Astrocyte (in vitro differentiated cells and primary cell): Measurements from ENCODE around the gene MPDU1. TPM values are rescaled to one million over a fixed set of nuclear protein-coding genes. Genes with fewer than 3 reads are reported as not detected.

Experiments
- DNase-seq: peaks from one replicate; pipeline ENCODE4 v3.0.0-alpha.2; 2010; ENCODE audit warnings: low read depth
- FAIRE-seq: peaks from 2 replicates; lab custom pipeline; 2011; peaks lifted over from hg19 to GRCh38; lab: Jason Lieb, UNC
- H2AFZ ChIP-seq: 2 replicates; pipeline ENCODE4 v1.6.0; 2012; ENCODE audit warnings: low read depth, low read length, inconsistent platforms
- H3K27ac ChIP-seq: 2 replicates; pipeline ENCODE4 v1.5.1; 2011; ENCODE audit warnings: low read depth, low read length, inconsistent platforms
- H3K27me3 ChIP-seq: 2 replicates; pipeline ENCODE4 v1.6.0; 2011; ENCODE audit warnings: low read length, inconsistent platforms; ENCODE audit not compliant: insufficient read depth
- H3K36me3 ChIP-seq: 2 replicates; pipeline ENCODE4 v1.5.1; 2011; ENCODE audit warnings: low read length, inconsistent platforms; ENCODE audit not compliant: insufficient read depth
- H3K4me1 ChIP-seq: 2 replicates; pipeline ENCODE4 v1.5.1; 2011; ENCODE audit warnings: low read length, inconsistent platforms; ENCODE audit not compliant: insufficient read depth
- H3K4me2 ChIP-seq: 2 replicates; pipeline ENCODE4 v1.6.0; 2012; ENCODE audit warnings: low read length, inconsistent platforms
- H3K4me3 ChIP-seq: 2 replicates; pipeline ENCODE4 v1.5.1; 2011; ENCODE audit warnings: low read depth, mild to moderate bottlenecking, low read length, inconsistent platforms; ENCODE audit not compliant: insufficient read depth
- H3K79me2 ChIP-seq: 2 replicates; pipeline ENCODE4 v1.6.0; 2012; ENCODE audit warnings: mild to moderate bottlenecking, low read length, inconsistent platforms; ENCODE audit not compliant: insufficient read depth
- H3K9ac ChIP-seq: 2 replicates; pipeline ENCODE4 v1.6.0; 2012; ENCODE audit warnings: mild to moderate bottlenecking, low read length, inconsistent platforms
- H3K9me3 ChIP-seq: 2 replicates; pipeline ENCODE4 v1.5.1; 2012; ENCODE audit warnings: low read depth, mild to moderate bottlenecking, low read length, inconsistent platforms; ENCODE audit not compliant: insufficient read depth
- H4K20me1 ChIP-seq: 2 replicates; pipeline ENCODE4 v1.6.0; 2012; ENCODE audit warnings: low read length, inconsistent platforms; ENCODE audit not compliant: insufficient read depth
- H3K27ac Mint-ChIP-seq: one replicate; pipeline ENCODE4 v1.8.0; 2021; ENCODE audit warnings: mild to moderate bottlenecking, mixed read lengths; ENCODE audit not compliant: unreplicated experiment
- H3K27me3 Mint-ChIP-seq: one replicate; pipeline ENCODE4 v1.8.0; 2021; ENCODE audit warnings: low read depth, mixed read lengths; ENCODE audit not compliant: unreplicated experiment
- H3K36me3 Mint-ChIP-seq: one replicate; pipeline ENCODE4 v1.8.0; 2021; ENCODE audit warnings: low read depth, mixed read lengths; ENCODE audit not compliant: unreplicated experiment
- H3K4me1 Mint-ChIP-seq: one replicate; pipeline ENCODE4 v1.8.0; 2021; ENCODE audit warnings: low read depth, mixed read lengths; ENCODE audit not compliant: unreplicated experiment
- H3K4me3 Mint-ChIP-seq: one replicate; pipeline ENCODE4 v1.8.0; 2021; ENCODE audit warnings: mild to moderate bottlenecking, moderate library complexity, mixed read lengths; ENCODE audit not compliant: unreplicated experiment
- H3K9me3 Mint-ChIP-seq: one replicate; pipeline ENCODE4 v1.8.0; 2021; ENCODE audit warnings: mild to moderate bottlenecking, mixed read lengths; ENCODE audit not compliant: unreplicated experiment
- EZH2 ChIP-seq: IDR thresholded peaks from 2 replicates; pipeline ENCODE4 v1.6.1; 2012; ENCODE audit warnings: mild to moderate bottlenecking, low read length, inconsistent platforms; ENCODE audit not compliant: insufficient read depth
- total RNA-seq: library from RNA; stranded (reverse); gene quantifications from 2 replicates; pipeline ENCODE4 v1.2.1, GENCODE V29; 2021
- TF ChIP-seq, protein P1 (sequence below): IDR thresholded peaks from 2 replicates; pipeline ENCODE4 v1.5.1; 2011; ENCODE audit warnings: low read depth, mild to moderate bottlenecking, inconsistent platforms, low read length, moderate library complexity; ENCODE audit not compliant: insufficient read depth

The MPDU1 gene
- total RNA-seq, 1 donor from 2014 or later, result 51.2 TPM

DNA sequence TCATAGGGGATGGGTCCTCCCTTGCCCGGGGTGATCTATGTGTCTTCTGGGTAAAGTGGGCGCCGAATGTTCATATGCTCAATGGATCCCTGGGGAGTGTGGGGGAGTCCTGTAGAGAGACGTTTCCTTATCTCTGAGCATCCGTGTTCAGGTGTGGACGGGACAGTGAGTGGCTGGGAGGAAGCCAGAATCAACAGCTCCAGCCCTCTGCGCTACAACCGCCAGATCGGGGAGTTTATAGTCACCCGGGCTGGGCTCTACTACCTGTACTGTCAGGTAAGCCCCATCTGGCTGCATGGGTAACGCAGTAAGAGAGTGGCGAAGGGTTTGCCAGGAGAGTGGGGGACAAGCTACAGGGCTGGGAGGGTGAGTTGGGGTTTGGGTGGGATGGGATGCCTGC, 27.0 kb upstream of the MPDU1 start:
- no peak overlapping the region for H2AFZ ChIP-seq
- no peak overlapping the region for H3K4me2 ChIP-seq
- Mint-ChIP-seq H3K36me3 (no peaks in the 10 kb centered on the region), H3K9me3 (peaks cover 1% of the 10 kb centered on the region), H3K27me3 (peaks cover 13% of the 10 kb centered on the region), H3K27ac (no peak overlapping the region), H3K4me3 (peak overlapping the region; percentile 35), H3K4me1 (peaks cover 11% of the 10 kb centered on the region)
- no peaks in the 10 kb centered on the region for H4K20me1 ChIP-seq
- DNase-seq (no peak), FAIRE-seq (no peak)
- no peaks in the 10 kb centered on the region for H3K79me2 ChIP-seq
- H3K36me3 ChIP-seq, result no peaks in the 10 kb centered on the region
- TF ChIP-seq, protein P1, sequence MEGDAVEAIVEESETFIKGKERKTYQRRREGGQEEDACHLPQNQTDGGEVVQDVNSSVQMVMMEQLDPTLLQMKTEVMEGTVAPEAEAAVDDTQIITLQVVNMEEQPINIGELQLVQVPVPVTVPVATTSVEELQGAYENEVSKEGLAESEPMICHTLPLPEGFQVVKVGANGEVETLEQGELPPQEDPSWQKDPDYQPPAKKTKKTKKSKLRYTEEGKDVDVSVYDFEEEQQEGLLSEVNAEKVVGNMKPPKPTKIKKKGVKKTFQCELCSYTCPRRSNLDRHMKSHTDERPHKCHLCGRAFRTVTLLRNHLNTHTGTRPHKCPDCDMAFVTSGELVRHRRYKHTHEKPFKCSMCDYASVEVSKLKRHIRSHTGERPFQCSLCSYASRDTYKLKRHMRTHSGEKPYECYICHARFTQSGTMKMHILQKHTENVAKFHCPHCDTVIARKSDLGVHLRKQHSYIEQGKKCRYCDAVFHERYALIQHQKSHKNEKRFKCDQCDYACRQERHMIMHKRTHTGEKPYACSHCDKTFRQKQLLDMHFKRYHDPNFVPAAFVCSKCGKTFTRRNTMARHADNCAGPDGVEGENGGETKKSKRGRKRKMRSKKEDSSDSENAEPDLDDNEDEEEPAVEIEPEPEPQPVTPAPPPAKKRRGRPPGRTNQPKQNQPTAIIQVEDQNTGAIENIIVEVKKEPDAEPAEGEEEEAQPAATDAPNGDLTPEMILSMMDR, result no peak
- no peak for TF ChIP-seq EZH2
- H3K9me3 ChIP-seq, result no peaks in the 10 kb centered on the region
- no peak overlapping the region for H3K4me3 ChIP-seq
- no peak overlapping the region for H3K9ac ChIP-seq
- no peaks in the 10 kb centered on the region for H3K27me3 ChIP-seq
- peaks cover 15% of the 10 kb centered on the region for H3K4me1 ChIP-seq
- no peak overlapping the region for H3K27ac ChIP-seq

DNA sequence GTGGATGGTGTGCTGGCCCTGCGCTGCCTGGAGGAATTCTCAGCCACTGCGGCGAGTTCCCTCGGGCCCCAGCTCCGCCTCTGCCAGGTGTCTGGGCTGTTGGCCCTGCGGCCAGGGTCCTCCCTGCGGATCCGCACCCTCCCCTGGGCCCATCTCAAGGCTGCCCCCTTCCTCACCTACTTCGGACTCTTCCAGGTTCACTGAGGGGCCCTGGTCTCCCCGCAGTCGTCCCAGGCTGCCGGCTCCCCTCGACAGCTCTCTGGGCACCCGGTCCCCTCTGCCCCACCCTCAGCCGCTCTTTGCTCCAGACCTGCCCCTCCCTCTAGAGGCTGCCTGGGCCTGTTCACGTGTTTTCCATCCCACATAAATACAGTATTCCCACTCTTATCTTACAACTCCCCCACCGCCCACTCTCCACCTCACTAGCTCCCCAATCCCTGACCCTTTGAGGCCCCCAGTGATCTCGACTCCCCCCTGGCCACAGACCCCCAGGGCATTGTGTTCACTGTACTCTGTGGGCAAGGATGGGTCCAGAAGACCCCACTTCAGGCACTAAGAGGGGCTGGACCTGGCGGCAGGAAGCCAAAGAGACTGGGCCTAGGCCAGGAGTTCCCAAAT, 26.4 kb upstream of the MPDU1 start:
- H3K27ac ChIP-seq, result no peak overlapping the region
- no peak overlapping the region for H3K4me3 Mint-ChIP-seq

More for the DNA sequence above, 26.4 kb upstream of the MPDU1 start:
- no peaks in the 10 kb centered on the region for H3K9me3 ChIP-seq
- Mint-ChIP-seq H3K4me1 (peaks cover 11% of the 10 kb centered on the region), H3K36me3 (no peaks in the 10 kb centered on the region), H3K27ac (no peak overlapping the region), H3K27me3 (peaks cover 11% of the 10 kb centered on the region), H3K9me3 (peaks cover 1% of the 10 kb centered on the region)
- H3K36me3 ChIP-seq, result no peaks in the 10 kb centered on the region
- H2AFZ ChIP-seq, result no peak overlapping the region
- no peak overlapping the region for H3K9ac ChIP-seq
- DNase-seq (no peak), FAIRE-seq (no peak)
- TF ChIP-seq EZH2, result no peak
- TF ChIP-seq, protein P1, result no peak
- no peak overlapping the region for H3K4me2 ChIP-seq
- H3K4me1 ChIP-seq, result peaks cover 15% of the 10 kb centered on the region
- no peaks in the 10 kb centered on the region for H3K27me3 ChIP-seq
- no peak overlapping the region for H3K4me3 ChIP-seq
- H4K20me1 ChIP-seq, result no peaks in the 10 kb centered on the region
- peaks cover 5% of the 10 kb centered on the region for H3K79me2 ChIP-seq
